IMR-90 (cell line): ENCODE data around the gene CCDC136. TPM values are rescaled to one million over a fixed set of nuclear protein-coding genes. Genes with fewer than 3 reads are reported as not detected.

Experiments
- ATAC-seq: fragments of 200-7000 bp; cut with Tn5 transposase; 2 replicates; pipeline ENCODE4 v1.9.1; 2020; ENCODE audit warnings: low read depth, mild to moderate bottlenecking, moderate library complexity
- BruUV-seq: library from RNA; stranded (reverse); fragments of 400-500 nt; replicated peaks from 2 replicates; lab custom pipeline; 2021; lab: Mats Ljungman, UMichigan
- CTCF ChIA-PET: fragments of 300-600 bp; formaldehyde crosslinking; extraction: SDS; loops from one replicate; lab custom pipeline; 2021; ENCODE audit warnings: antibody characterized with exemption; lab: Yijun Ruan, JAX
- POLR2A ChIA-PET: fragments of 300-600 bp; sonication (Branson Sonifier 250); formaldehyde crosslinking; loops from one replicate; lab custom pipeline; 2022; ENCODE audit warnings: antibody characterized with exemption; ENCODE audit not compliant: unreplicated experiment; lab: Charles Lee
- DNase-seq: peaks from one replicate; pipeline ENCODE4 v3.0.0; 2013
- H2AFZ ChIP-seq: replicated peaks from 2 replicates; pipeline ENCODE3; 2013; ENCODE audit warnings: low read length, mild to moderate bottlenecking; ENCODE audit not compliant: poor library complexity
- H2AK5ac ChIP-seq: 2 replicates; pipeline ENCODE4 v1.6.1; 2013; ENCODE audit warnings: low read depth, low read length, inconsistent platforms
- H2AK9ac ChIP-seq: replicated peaks from 2 replicates; pipeline ENCODE3; 2013; ENCODE audit warnings: mild to moderate bottlenecking, low read depth, low read length, moderate library complexity; ENCODE audit not compliant: poor library complexity
- H2BK120ac ChIP-seq: 2 replicates; pipeline ENCODE4 v1.6.1; 2013; ENCODE audit warnings: low read depth, low read length, inconsistent platforms
- H2BK15ac ChIP-seq: 3 replicates; pipeline ENCODE4 v1.6.1; 2013; ENCODE audit warnings: low read depth, low read length, inconsistent platforms
- H2BK20ac ChIP-seq: 2 replicates; pipeline ENCODE4 v1.6.1; 2013; ENCODE audit warnings: low read depth, mild to moderate bottlenecking, inconsistent platforms, low read length, moderate library complexity
- H2BK5ac ChIP-seq: 2 replicates; pipeline ENCODE4 v1.6.1; 2013; ENCODE audit warnings: mild to moderate bottlenecking, low read depth, low read length, inconsistent platforms; ENCODE audit not compliant: poor library complexity, severe bottlenecking
- H3K14ac ChIP-seq: replicated peaks from 2 replicates; pipeline ENCODE4 v1.6.1; 2013; ENCODE audit warnings: low read depth, low read length, inconsistent platforms
- H3K18ac ChIP-seq: 2 replicates; pipeline ENCODE4 v1.6.1; 2013; ENCODE audit warnings: low read depth, low read length, control low read depth
- H3K23ac ChIP-seq: 2 replicates; pipeline ENCODE4 v1.6.1; 2013; ENCODE audit warnings: low read depth, low read length, inconsistent platforms
- H3K27ac ChIP-seq: 2 replicates; pipeline ENCODE4 v1.5.1; 2013; ENCODE audit warnings: mild to moderate bottlenecking, control low read depth, low read length; ENCODE audit not compliant: insufficient read depth
- H3K27me3 ChIP-seq: 2 replicates; pipeline ENCODE4 v1.6.1; 2013; ENCODE audit warnings: low read length; ENCODE audit not compliant: control insufficient read depth, insufficient read depth
- H3K36me3 ChIP-seq: 2 replicates; pipeline ENCODE4 v1.6.1; 2013; ENCODE audit warnings: low read length, mixed read lengths; ENCODE audit not compliant: control insufficient read depth, insufficient read depth
- H3K4ac ChIP-seq: 2 replicates; pipeline ENCODE4 v1.6.1; 2013; ENCODE audit warnings: low read depth, low read length, inconsistent platforms
- H3K4me1 ChIP-seq: 2 replicates; pipeline ENCODE4 v1.6.1; 2013; ENCODE audit warnings: low read length, mixed read lengths; ENCODE audit not compliant: control insufficient read depth, insufficient read depth
- H3K4me2 ChIP-seq: 2 replicates; pipeline ENCODE4 v1.6.1; 2013; ENCODE audit warnings: low read depth, mild to moderate bottlenecking, control low read depth, low read length, moderate library complexity
- H3K4me3 ChIP-seq: 2 replicates; pipeline ENCODE4 v1.5.1; 2013; ENCODE audit warnings: low read depth, mild to moderate bottlenecking, control low read depth, low read length, moderate library complexity; ENCODE audit not compliant: insufficient read depth
- H3K56ac ChIP-seq: 2 replicates; pipeline ENCODE4 v1.6.1; 2013; ENCODE audit warnings: low read length, inconsistent platforms; ENCODE audit not compliant: insufficient read depth; ENCODE audit errors: extremely low read depth
- H3K79me1 ChIP-seq, 2 experiments: 2 replicates each; pipeline ENCODE4 v1.6.1; 2013; ENCODE audit warnings: low read length in 2 of 2, inconsistent platforms in 1 of 2, low read depth in 1 of 2
- H3K9ac ChIP-seq: 2 replicates; pipeline ENCODE4 v1.6.1; 2013; ENCODE audit warnings: low read depth, low read length, control low read depth
- H3K9me1 ChIP-seq: 2 replicates; pipeline ENCODE4 v1.6.1; 2013; ENCODE audit warnings: low read length, inconsistent platforms; ENCODE audit not compliant: insufficient read depth
- H3K9me3 ChIP-seq: 2 replicates; pipeline ENCODE4 v1.6.1; 2013; ENCODE audit warnings: low read length; ENCODE audit not compliant: control insufficient read depth, insufficient read depth
- H4K20me1 ChIP-seq: 2 replicates; pipeline ENCODE4 v1.6.1; 2013; ENCODE audit warnings: low read length, inconsistent platforms; ENCODE audit not compliant: insufficient read depth
- H4K5ac ChIP-seq: 2 replicates; pipeline ENCODE4 v1.6.1; 2013; ENCODE audit warnings: mild to moderate bottlenecking, low read depth, low read length, control low read depth
- H4K8ac ChIP-seq, 2 experiments: 2 replicates each; pipeline ENCODE4 v1.6.1; 2013; ENCODE audit warnings: low read depth in 2 of 2, low read length in 2 of 2, control low read depth in 1 of 2, inconsistent platforms in 1 of 2
- H4K91ac ChIP-seq: 2 replicates; pipeline ENCODE4 v1.6.1; 2013; ENCODE audit warnings: low read depth, low read length, inconsistent platforms; ENCODE audit not compliant: insufficient read depth
- BHLHE40 ChIP-seq: fragments of 150-350 bp; IDR thresholded peaks from 2 replicates; pipeline ENCODE4 v1.6.1; 2016; ENCODE audit warnings: mild to moderate bottlenecking, low read depth, low read length
- CEBPB ChIP-seq: IDR thresholded peaks from 2 replicates; pipeline ENCODE4 v1.6.1; 2012; ENCODE audit warnings: low read depth, low read length, improper control_type of control experiment
- CHD1 ChIP-seq: IDR thresholded peaks from 2 replicates; pipeline ENCODE4 v1.6.1; 2012; ENCODE audit warnings: low read depth, low read length, improper control_type of control experiment
- MAFK ChIP-seq: IDR thresholded peaks from 2 replicates; pipeline ENCODE4 v1.6.1; 2012; ENCODE audit warnings: low read depth, low read length, improper control_type of control experiment
- MAZ ChIP-seq: IDR thresholded peaks from 2 replicates; pipeline ENCODE4 v1.6.1; 2012; ENCODE audit warnings: low read depth, mild to moderate bottlenecking, low read length, improper control_type of control experiment, moderate library complexity, borderline replicate concordance
- MXI1 ChIP-seq: IDR thresholded peaks from 2 replicates; pipeline ENCODE4 v1.6.1; 2012; ENCODE audit warnings: low read depth, mild to moderate bottlenecking, low read length, moderate library complexity, borderline replicate concordance
- POLR2A ChIP-seq: IDR thresholded peaks from 2 replicates; pipeline ENCODE4 v1.6.1; 2012; ENCODE audit warnings: mild to moderate bottlenecking, low read depth, low read length
- RAD21 ChIP-seq: IDR thresholded peaks from 2 replicates; pipeline ENCODE4 v1.6.1; 2012; ENCODE audit warnings: low read length, improper control_type of control experiment
- SMC3 ChIP-seq: fragments of 150-350 bp; IDR thresholded peaks from 2 replicates; pipeline ENCODE4 v1.6.1; 2016; ENCODE audit warnings: low read depth, mild to moderate bottlenecking, antibody characterized with exemption, low read length, moderate library complexity
- USF2 ChIP-seq: fragments of 150-350 bp; IDR thresholded peaks from 2 replicates; pipeline ENCODE4 v1.6.1; 2017; ENCODE audit warnings: mild to moderate bottlenecking, antibody characterized with exemption, low read length, low read depth
- WGBS, 2 experiments: methylation state at CpG; one replicate each; pipeline versions ENCODE4 v1.1.5 to v1.1.7; 2013; ENCODE audit warnings: missing lambda C conversion rate in 2 of 2; ENCODE audit not compliant: insufficient read length in 1 of 2; ENCODE audit errors: extremely low coverage in 2 of 2; 5-methylcytosine and 5-hydroxymethylcytosine counted together
- dilution Hi-C: fragments of 300-500 bp; cut with HindIII; formaldehyde crosslinking; loops from one replicate; pipeline ENCODE4 v1.14.3; 2018; ENCODE audit warnings: low sequenced_read_pairs; ENCODE audit not compliant: unreplicated experiment
- in situ Hi-C: fragments of 300-500 bp; cut with MboI; formaldehyde crosslinking; loops from 3 replicates; pipeline ENCODE4 v1.14.3; 2019; ENCODE audit warnings: low sequenced_read_pairs, inconsistent platforms, mixed read lengths
- intact Hi-C: fragments of 100-400 bp; cut with micrococcal nuclease; formaldehyde crosslinking; loops from 2 replicates; pipeline ENCODE4 v1.10.0; 2022
- polyA plus RNA-seq, 3 experiments: library from polyadenylated mRNA; depleted of rRNA; stranded (reverse); fragments of >200 nt; gene quantifications; 2 replicates each; pipeline ENCODE4 v1.2.3, GENCODE V29; 2012; ENCODE audit warnings: low replicate concordance in 1 of 3
- total RNA-seq: library from RNA; depleted of rRNA; stranded (reverse); fragments of >200 nt; gene quantifications from 2 replicates; pipeline ENCODE4 v1.2.3, GENCODE V29; 2012

Gene CCDC136
- total and polyA plus RNA-seq, 2 of the 4 experiments (the other 2 are of a cell fraction), result 7.7 to 18.0 TPM

DNA sequence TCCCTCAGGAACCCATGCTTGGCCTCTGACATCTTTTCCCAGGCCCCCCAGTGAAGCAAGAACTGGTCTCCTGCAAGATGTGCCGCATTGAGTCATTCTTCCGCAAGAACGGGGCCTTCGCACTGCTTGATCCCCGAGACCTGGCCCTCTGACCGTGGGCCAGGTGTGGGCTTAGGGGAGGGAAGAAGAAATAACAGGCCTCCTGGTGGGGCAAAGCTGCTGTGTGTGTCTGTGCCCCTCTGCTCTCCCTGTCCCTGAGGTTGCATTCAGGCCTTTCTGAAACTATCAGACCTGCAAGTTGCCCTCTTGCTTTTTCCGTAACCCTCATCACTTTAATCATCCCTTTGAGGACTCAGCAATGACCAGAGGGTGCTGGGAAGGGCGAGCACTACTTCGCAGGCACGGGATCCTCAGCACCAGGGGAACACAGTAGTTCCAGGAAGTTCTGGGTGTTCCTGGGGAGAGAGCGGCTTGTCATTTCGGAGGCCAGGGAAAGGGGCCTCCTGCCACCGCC, 76.9 kb downstream of the CCDC136 start:
- dilution Hi-C loops, result no loop called here
- WGBS, 2 experiments, result 0% methylated on average over 2 of the region's 13 CpGs; no CpG with 5 or more reads in 1 of the 2 experiments
- H3K18ac ChIP-seq, result no peak overlapping the region
- ChIA-PET CTCF (interaction anchor here (0.6 kb wide), 1 partner anchor 47 kb away, joined by 3 read pairs; no protein-coding TSS in a partner anchor), POLR2A (no interaction called here)
- H2BK5ac ChIP-seq, result no peak overlapping the region
- in situ Hi-C loops, result no loop called here
- TF ChIP-seq RAD21 (no peak), MXI1 (no peak), CHD1 (no peak), POLR2A (no peak; the same call in 1 of the 2 replicates), SMC3 (no peak), USF2 (no peak), BHLHE40 (no peak), MAZ (no peak), CEBPB (no peak), MAFK (no peak)
- H3K4me2 ChIP-seq, result no peak overlapping the region
- H3K27me3 ChIP-seq, result peaks cover 27% of the 10 kb centered on the region
- no peaks in the 10 kb centered on the region for H3K9me3 ChIP-seq
- peaks cover 3 to 7% of the 10 kb centered on the region in 2 experiments; a peak in 3 of 4 replicates for H3K79me1 ChIP-seq
- no peak overlapping the region for H3K9ac ChIP-seq
- H3K4ac ChIP-seq, result no peak overlapping the region
- DNase-seq, result no peak
- H2BK15ac ChIP-seq, result no peak overlapping the region
- H4K91ac ChIP-seq, result no peak overlapping the region
- no peak overlapping the region for H2BK20ac ChIP-seq
- H3K4me1 ChIP-seq, result peaks cover under 1% of the 10 kb centered on the region
- no peak overlapping the region for H2AK5ac ChIP-seq
- no peaks in the 10 kb centered on the region for H3K9me1 ChIP-seq
- no peak for ATAC-seq
- no peak overlapping the region; the same call in 1 of the 2 replicates for H3K23ac ChIP-seq
- H4K8ac ChIP-seq, result no peak overlapping the region
- H2AFZ ChIP-seq, result no peak overlapping the region
- peak overlapping the region; percentile 39 for H2AK9ac ChIP-seq
- H2BK120ac ChIP-seq, result no peak overlapping the region
- peaks cover 16% of the 10 kb centered on the region for H3K36me3 ChIP-seq
- H4K5ac ChIP-seq, result no peak overlapping the region
- no peak overlapping the region for H3K27ac ChIP-seq
- no TSS peak for BruUV-seq
- no peak overlapping the region for H3K4me3 ChIP-seq
- no peak overlapping the region for H3K56ac ChIP-seq
- no peak overlapping the region for H3K14ac ChIP-seq
- intact Hi-C loops, result no loop called here
- peaks cover 27% of the 10 kb centered on the region for H4K20me1 ChIP-seq
